Fibroblast of mammary gland (primary cell): ENCODE results near the gene PPP2R2D.

ENCODE experiments used
- DNase-seq: peaks from one replicate; pipeline ENCODE4 v3.0.0-alpha.2; 2010; ENCODE audit warnings: low read depth
- H3K4me3 ChIP-seq: 2 replicates; pipeline ENCODE4 v1.5.1; 2011; ENCODE audit warnings: low read depth, mild to moderate bottlenecking, low read length, moderate library complexity; ENCODE audit not compliant: control insufficient read depth
- CTCF ChIP-seq: conservative IDR thresholded peaks from 2 replicates; pipeline ENCODE4 v1.5.1; 2011; ENCODE audit warnings: low read depth, low read length, inconsistent platforms; ENCODE audit not compliant: control insufficient read depth, insufficient read depth

The PPP2R2D gene

GRCh38 chr10:131926253-131926652, 25.4 kb downstream of the PPP2R2D start:
- DNase-seq: no peak
- no peak overlapping the region for H3K4me3 ChIP-seq
- no peak for TF ChIP-seq CTCF

DNA sequence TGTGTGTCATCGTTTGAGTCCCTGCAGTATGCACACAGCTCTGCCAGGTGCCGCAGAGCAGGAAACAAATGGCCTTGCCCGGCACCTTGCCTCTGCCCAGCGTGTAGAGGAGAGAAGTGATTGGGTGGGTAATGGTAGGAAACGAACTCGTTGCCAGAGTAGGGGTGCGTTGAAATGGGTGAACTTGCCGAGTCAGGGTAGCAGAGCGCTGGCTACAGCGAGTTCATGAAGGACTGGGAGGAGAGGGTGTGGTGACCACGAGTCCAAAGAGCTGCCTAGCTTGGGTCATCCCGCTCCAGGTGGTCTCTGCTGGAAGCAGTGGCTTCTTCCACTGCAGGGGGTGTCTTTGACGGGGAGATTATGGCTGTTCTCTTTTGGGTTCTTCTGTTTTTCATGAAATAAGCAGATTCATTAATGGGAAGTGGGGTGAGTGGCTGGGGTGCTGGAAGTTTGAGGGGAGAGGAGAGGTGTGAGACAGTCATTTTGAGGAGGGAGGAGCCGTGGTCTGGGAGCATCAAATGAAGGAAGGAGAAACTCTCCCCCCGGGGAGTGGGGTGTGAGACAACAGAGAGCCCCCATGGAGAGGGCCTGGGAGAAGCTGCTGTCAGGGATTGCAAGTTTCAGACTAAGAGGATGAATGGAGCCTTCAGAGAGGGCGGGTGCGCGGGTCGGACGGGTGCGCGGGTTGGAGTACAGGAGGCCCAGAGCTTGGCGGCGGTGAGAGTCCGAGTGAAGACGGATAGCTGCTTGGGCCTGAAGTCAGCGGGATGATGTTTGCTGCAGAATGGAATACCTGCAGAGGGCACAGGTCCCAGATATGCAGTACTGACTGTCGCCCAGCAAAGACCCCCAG, 26.2 kb downstream of the PPP2R2D start:
- no peak for TF ChIP-seq CTCF
- no peak for DNase-seq
- no peak overlapping the region for H3K4me3 ChIP-seq

GRCh38 chr10:131928248-131929095, 27.7 kb downstream of the PPP2R2D start:
- no peak for TF ChIP-seq CTCF
- peak; percentile 53 for DNase-seq
- no peak overlapping the region for H3K4me3 ChIP-seq

DNA sequence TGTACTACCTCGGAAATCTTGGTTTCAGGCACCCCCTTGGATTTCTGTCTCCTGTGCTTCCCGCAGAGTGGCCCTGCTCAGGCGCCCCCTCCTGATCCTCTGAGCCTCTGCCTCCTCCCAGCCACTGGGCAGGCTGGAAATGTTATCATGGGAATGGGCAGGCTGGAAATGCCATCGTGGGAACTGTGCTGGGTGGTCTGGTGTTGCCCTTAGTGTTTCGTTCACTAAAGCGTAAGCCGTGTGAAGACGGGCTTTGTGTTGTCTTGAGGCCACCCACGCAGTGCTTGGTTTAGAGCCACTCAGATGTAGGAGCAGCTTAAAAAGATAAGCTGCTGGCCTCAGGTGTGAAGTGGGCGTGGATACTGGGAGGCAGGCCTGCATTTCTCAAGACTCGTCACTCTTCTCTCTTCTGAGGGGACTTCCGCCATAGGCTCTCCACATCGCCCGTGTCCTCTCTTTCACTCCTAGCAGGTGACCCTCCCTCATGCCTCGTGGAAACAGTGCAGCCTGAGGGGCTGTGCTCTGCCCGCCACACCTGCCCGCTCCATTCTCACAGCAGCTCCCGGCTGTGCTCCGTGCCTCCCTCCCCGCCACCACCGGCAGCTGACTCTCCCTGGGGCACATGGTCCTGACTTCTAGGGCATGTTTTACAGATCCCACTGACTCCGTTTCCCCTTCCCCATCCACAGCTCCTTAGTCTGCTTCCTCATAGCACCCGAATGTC, 28.5 kb downstream of the PPP2R2D start:
- no peak for DNase-seq
- no peak for TF ChIP-seq CTCF
- H3K4me3 ChIP-seq: no peak overlapping the region

DNA sequence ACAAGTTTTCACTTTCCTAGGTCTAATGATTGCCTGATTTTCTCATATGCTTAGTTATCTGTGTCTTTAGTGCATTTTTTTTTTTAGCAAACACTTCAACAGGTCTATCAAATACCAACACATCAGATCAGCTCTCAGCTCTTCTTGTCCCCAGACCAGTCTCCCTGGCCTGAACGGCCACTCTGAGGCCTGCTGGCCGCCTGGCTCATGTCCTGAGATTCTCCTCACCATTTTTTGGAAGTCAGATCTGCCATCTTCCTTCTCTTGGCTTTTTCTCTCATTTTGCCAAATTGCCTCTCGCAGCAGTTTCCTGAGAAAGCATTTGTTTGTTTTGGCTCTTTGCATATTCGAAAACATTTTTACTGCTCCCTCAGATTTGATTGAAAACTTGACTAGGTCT, 29.3 kb downstream of the PPP2R2D start:
- no peak for DNase-seq

More for the DNA sequence above, 29.3 kb downstream of the PPP2R2D start:
- no peak overlapping the region for H3K4me3 ChIP-seq
- no peak for TF ChIP-seq CTCF
